GM19099 (cell line): ENCODE data around the gene SMARCB1.

Source experiments
- POLR2A ChIP-seq: IDR thresholded peaks from 3 replicates; pipeline ENCODE4 v1.6.1; 2011; ENCODE audit warnings: low read depth; ENCODE audit not compliant: insufficient read length; ENCODE audit errors: extremely low read depth

The SMARCB1 gene

GRCh38 chr22:23786752-23787599 lies at the start of gene SMARCB1:
Gene SMARCB1, plus strand, starts transcription at chr22:23786966. Its CDS starts 204 bp downstream, at chr22:23787170.
- peak; percentile 81 for TF ChIP-seq POLR2A

- no peak for TF ChIP-seq POLR2A
These were observed 49.1 kb upstream of the SMARCB1 start for GRCh38 chr22:23737696-23738095.

GRCh38 chr22:23742505-23743264 lies 44.1 kb upstream of the SMARCB1 start:
- TF ChIP-seq POLR2A = no peak

GRCh38 chr22:23743303-23743705 lies 43.5 kb upstream of the SMARCB1 start:
- no peak for TF ChIP-seq POLR2A

GRCh38 chr22:23744001-23744400 lies 42.8 kb upstream of the SMARCB1 start:
- TF ChIP-seq POLR2A = no peak

- no peak for TF ChIP-seq POLR2A
These were observed 42.3 kb upstream of the SMARCB1 start for GRCh38 chr22:23744485-23744884.

GRCh38 chr22:23745791-23746190 lies 41.0 kb upstream of the SMARCB1 start:
- no peak for TF ChIP-seq POLR2A

- TF ChIP-seq POLR2A = no peak
These were observed 36.9 kb upstream of the SMARCB1 start for GRCh38 chr22:23749841-23750301.

GRCh38 chr22:23750367-23750713 lies 36.4 kb upstream of the SMARCB1 start:
- TF ChIP-seq POLR2A = no peak

- peak; percentile 69 for TF ChIP-seq POLR2A
These were observed 35.9 kb upstream of the SMARCB1 start, which contains the start of gene ZNF70 for GRCh38 chr22:23750714-23751440. Gene ZNF70, minus strand, starts transcription at chr22:23751112. Its CDS starts 5,972 bp downstream, at chr22:23745140.

- no peak for TF ChIP-seq POLR2A
These were observed 35.2 kb upstream of the SMARCB1 start for GRCh38 chr22:23751441-23751996.

GRCh38 chr22:23752090-23752691 lies 34.6 kb upstream of the SMARCB1 start:
- TF ChIP-seq POLR2A = peak; percentile 40

- no peak for TF ChIP-seq POLR2A
These were observed 34.0 kb upstream of the SMARCB1 start for GRCh38 chr22:23752750-23753149.

- no peak for TF ChIP-seq POLR2A
These were observed 33.4 kb upstream of the SMARCB1 start for GRCh38 chr22:23753385-23753784.
